GM21423 (cell line): ENCODE results near the gene CDH23.

ENCODE experiments used
- ATAC-seq: cut with Tn5 transposase; IDR thresholded peaks from one replicate; pipeline ENCODE4 v1.9.1; 2021; ENCODE audit warnings: mild to moderate bottlenecking, moderate library complexity; ENCODE audit not compliant: unreplicated experiment

The CDH23 gene

DNA sequence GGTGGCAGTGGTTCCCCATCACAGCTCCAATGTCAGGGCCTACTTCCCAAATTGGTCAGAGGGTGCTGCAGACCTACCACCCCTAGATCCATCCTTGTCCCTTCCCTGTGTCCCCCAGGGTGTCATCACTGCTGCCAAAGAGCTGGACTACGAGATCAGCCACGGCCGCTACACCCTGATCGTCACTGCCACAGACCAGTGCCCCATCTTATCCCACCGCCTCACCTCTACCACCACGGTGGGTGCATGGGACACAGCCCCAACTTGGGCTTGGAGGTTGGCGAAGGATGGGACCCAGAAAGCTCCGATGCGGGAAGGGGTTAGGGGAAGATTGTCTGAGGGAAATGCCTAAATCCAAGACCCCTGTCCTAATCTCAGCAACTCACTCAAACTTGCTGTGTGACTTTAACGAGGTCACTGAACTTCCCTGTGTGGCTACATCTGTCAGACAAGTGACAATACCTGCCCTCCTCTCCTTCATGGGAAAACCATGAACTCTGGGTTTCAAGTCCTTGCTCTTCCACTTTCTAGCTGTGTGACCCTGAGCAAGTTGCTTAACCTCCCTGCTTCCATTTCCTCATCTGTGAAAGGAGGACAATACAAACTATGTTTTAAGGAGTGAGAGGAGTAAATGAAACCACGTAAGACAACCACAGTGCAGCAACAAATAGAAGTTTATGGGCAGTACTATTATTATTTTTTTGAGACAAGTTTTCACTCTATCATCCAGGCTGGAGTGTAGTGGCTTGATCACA lies 381.5 kb downstream of the CDH23 start:
- ATAC-seq = no peak

DNA sequence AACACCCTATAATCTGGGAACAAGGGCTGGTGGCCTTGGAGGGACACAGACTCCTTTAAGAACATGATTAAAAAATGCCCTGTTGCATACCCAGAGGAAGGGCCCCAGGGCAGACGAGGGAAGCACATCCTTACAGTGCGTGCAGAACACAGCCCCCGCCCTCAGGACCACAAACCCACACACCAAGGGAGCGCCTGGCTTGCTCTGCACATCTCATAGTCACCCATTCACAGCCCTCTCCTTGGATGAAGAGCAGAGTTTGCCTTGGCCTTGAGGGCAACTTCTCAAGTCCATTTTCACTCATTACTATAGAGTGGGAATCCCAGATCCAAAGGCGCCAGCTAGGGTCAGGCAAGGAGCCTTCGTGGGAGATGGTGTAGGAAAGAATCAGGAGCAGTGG lies 382.9 kb downstream of the CDH23 start:
- no peak for ATAC-seq

DNA sequence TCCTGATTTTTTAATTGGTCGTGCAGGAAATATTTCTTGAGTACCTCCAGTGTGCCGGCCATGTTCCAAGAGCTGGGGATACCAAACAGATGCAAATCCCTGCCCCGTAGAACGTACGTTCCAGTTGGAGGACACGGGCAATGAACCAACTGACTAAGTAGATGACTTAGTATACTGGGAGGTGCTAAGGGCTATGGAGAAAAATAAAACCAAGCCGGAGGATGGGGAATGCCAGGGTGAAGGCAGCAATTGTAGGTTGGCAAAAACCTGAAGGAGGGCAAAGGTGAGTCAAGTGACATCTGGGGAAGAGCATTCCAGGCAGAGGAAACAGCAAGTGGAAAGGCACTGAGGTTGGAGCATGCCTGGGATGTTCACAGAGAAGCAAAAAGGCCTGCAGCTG lies 383.4 kb downstream of the CDH23 start:
- ATAC-seq = no peak

DNA sequence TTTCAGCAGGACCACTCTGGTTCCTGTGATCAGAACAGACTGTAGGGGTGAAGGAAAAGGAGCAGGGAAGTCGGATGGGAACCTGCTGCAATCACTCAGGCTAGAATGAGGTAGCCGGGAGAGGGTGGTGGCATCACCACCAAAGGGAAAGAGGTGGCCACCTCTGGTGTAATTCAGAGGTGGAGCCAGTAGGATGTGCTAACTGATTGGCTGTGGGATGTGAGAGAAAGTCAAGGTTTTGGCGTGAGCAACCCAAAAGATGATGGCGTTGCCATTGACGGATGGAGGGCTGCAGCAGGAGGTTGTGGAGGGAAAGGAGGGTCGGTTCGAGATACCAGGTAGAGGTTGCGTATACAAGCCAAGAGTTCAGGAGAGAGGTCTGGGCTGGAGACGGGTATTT lies 384.0 kb downstream of the CDH23 start:
- ATAC-seq = no peak

- ATAC-seq = no peak
Observed at GRCh38 chr10:71782221-71782916, 385.6 kb downstream of the CDH23 start.

GRCh38 chr10:71782917-71783490 lies 386.3 kb downstream of the CDH23 start:
- no peak for ATAC-seq

DNA sequence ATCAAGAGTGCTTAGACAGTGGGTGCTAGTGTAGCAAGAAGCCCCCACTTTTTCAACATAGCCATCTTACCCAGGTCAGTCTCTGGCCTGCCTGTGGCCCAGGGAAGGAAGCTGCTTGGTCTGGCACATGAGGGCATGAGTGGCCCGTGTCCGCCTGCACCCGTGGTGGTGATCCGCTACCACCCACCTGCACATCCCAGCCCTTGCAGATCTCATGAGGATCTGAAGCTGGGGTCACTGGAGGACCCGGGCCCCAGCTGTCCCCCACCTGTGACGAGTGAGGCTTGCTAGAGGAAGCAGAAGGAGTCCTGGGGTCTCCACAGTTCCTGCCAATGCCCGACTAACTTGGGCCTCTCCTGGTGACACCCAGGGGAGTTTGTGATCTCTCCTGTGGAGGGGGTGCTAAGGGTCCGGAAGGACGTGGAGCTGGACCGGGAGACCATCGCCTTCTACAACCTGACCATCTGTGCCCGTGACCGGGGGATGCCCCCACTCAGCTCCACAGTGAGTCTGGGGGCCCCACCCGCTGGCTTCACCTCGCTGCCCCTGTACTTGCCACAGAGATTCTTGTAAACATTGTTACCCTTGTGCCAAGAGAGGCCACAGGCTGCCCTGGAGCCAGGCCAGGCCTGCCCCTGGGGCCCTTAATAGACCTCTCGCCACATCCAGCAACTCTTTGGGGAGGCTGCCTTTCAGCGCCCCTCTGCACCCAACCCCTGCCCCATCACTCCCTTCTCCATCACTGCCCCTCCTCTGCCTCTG lies 387.4 kb downstream of the CDH23 start:
- no peak for ATAC-seq

GRCh38 chr10:71784679-71785272 lies 388.1 kb downstream of the CDH23 start:
- no peak for ATAC-seq

GRCh38 chr10:71788954-71789353 lies 392.2 kb downstream of the CDH23 start:
- ATAC-seq = no peak

DNA sequence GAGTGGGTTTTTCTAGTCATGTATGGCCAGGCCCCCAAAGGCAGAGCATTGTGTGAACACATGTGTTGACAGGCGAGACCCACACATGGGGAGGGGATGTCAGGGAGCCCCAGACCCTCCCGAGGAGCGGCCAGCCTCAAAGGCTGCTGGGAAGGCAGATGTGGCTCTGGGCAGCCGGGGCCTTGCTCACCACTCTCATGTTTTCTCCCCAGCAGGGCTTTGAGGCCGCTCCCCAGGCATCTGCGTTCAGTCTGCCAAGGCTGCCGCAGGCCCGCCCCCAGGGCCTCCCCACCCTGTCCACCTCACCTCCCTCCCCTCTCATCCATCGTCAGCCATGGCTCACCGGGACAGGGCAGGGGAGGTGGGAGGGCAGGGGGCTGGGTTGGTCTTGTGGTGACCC lies 393.2 kb downstream of the CDH23 start:
- ATAC-seq = no peak

DNA sequence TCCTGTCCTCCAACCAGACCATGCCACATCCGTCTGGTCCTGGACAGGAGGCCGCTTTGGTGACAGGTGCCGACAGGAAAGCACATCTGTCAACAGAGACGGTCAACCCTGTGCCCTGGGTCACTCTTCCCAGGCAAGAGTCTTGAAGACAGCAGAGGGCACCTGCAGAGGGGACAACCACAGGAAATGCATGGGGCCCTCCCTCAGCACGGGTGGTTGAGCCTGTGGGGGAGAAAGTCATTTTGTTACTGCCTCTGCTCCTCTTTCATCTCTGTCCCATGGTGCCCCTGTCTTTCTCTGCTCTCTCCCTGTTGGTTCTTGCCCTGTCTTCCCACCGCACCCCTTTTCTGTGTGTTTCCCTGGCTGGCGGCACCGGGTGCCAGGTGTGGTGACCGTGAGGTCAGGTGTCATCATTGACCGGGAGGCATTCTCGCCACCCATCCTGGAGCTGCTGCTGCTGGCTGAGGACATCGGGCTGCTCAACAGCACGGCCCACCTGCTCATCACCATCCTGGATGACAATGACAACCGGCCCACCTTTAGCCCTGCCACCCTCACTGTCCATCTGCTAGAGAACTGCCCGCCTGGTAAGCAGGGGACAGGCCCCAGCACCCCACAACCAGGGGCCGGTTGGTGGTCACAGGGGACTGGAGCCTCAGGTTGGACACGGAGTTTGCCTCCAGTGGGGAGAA lies 394.2 kb downstream of the CDH23 start:
- no peak for ATAC-seq

DNA sequence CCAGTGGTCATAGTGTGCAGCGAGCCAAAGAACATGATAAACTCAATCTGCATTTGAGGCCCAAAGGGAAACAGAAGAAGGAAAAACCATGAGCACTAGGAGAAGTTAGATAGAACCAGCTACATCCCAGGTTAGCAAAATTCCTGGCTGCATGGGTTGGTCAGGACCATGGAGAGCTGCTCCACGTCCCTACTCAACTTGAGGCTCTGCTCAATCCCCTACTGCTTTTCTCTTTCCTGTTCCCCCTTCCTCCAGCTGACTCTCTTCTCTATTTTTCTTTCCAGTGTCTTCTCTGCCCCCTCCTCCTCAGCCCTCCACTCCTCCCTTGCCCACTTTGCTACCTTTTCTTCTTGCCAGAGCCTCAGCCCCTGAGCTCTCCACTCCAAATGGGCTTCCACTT lies 398.5 kb downstream of the CDH23 start:
- ATAC-seq = no peak

DNA sequence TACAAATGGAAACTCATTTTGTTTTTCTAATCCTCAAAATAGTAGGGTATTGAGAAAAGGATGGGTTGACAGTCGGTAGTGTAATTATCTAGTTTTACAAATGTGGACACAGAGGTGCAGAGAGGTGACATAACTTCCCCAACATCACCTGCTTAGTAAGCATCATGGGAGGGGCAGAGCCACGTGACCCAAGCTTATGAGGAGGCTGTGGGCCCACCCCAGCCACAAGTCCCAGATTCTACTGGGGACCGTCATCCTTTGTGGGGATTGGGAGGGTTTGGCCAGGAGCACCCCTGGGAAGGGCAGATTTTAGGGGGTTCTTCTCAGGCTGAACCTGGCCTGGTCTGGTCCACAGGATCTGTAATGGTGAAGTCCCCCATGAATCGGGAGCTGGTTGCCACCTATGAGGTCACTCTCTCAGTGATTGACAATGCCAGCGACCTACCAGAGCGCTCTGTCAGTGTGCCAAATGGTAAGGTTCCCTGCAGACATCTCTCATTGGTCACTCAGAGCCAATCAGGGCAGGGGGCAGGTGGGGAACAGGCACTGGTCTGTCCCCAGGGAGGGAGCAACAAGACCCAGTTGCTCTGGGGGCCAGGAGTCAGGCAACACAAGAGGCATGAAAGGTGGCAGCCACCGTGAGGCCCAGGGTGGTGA lies 400.2 kb downstream of the CDH23 start:
- no peak for ATAC-seq

GRCh38 chr10:71797533-71798307 lies 401.0 kb downstream of the CDH23 start:
- no peak for ATAC-seq

GRCh38 chr10:71798308-71798624 lies 401.5 kb downstream of the CDH23 start:
- no peak for ATAC-seq

DNA sequence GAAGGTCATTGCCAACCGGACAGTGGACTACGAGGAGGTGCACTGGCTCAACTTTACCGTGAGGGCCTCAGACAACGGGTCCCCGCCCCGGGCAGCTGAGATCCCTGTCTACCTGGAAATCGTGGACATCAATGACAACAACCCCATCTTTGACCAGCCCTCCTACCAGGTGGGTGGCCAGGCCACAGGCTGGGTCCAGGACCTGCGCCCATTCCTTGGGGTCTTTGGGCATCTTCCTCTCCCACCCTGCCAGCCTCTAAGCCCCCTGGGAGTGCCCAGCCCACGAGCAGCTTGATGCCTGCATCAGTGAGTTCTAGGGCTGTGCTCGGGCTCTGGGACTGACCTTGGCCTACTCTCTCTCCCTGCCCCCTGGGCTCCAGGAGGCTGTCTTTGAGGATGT lies 402.4 kb downstream of the CDH23 start:
- no peak for ATAC-seq

DNA sequence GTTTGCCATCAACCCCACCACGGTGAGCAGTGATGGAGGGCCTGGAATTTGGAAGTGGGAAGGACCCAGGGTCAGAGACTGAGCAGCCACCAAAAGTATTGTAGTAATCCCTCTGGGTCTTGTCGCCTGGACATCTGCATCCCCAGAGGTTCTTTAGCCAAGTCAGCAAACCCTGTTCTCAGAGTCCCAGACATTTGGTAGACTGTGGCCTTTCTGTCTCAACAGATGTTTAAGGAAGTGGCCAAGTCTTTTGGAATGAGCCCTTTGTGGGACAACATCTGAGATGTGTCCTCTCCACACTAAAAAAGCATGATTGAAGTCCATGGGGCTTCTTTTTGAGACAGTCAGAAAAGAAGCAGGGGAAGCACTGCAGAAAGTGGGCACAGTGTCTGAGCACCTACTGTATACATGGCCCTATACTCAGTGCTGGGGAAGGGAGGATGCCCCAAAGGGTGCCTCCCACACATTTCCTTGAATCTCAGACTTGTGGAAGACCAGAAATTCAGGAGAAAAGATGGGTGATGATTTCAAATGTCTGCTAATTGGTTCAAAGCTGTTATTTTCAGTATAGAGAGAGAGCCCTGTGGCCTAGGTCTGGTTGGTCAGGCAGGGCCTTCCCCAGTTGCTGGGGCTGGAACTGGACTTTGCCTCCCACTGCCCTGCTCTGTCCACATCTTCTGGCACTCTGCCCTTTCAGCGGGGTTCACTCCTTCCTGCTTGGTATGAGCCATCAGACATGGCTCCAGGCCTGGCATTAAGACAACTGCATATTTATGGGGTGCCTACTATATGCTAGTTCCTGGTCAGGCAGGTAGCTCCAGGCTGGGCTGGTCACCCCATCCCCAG lies 403.1 kb downstream of the CDH23 start:
- ATAC-seq = no peak

GRCh38 chr10:71801361-71801760 lies 404.6 kb downstream of the CDH23 start:
- ATAC-seq = peak; percentile 79

DNA sequence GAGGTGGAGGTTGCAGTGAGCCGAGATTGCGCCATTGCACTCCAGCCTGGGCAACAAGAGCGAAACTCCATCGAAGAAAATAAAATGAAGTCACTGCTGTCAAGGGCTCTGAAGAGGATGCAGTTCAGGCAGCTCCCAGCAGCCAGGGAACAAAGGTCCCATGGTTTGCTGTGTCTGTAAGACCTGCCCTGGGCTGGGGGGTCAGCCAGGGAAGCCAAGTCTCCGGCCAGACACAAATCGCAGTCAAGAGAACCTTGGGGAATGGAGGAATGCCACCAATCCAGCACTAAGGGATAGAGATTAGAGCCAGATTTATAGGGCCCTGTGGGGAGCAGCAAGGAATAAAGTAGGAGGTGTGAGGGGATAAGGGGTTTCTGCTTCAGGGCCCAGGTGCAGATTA lies 405.5 kb downstream of the CDH23 start:
- no peak for ATAC-seq
